AG08395 (cell line): ENCODE results near the gene RPL13.
"Not testable (repeated sequence)": the region's sequence is repeated elsewhere in the genome, so short reads cannot be mapped to it uniquely, and the experiment has no call there.

ENCODE experiments used
- DNase-seq: peaks from one replicate; pipeline ENCODE4 v3.0.0; 2012; ENCODE audit warnings: mixed read lengths, low spot score

Gene RPL13

GRCh38 chr16:89563639-89564392, 3.3 kb downstream of the RPL13 start:
- no peak for DNase-seq

GRCh38 chr16:89564476-89565255, 4.2 kb downstream of the RPL13 start:
- no peak for DNase-seq

GRCh38 chr16:89565256-89565505, 4.7 kb downstream of the RPL13 start:
- no peak for DNase-seq

GRCh38 chr16:89565506-89566372, 5.3 kb downstream of the RPL13 start:
- peak; percentile 46 for DNase-seq

GRCh38 chr16:89567656-89568594, 7.4 kb downstream of the RPL13 start:
- no peak for DNase-seq

- no peak for DNase-seq
Measured at GRCh38 chr16:89569506-89570341, 9.2 kb downstream of the RPL13 start.

GRCh38 chr16:89570342-89570923, 10.0 kb downstream of the RPL13 start:
- no peak for DNase-seq

GRCh38 chr16:89570983-89571598, 10.6 kb downstream of the RPL13 start:
- not testable (repeated sequence) for DNase-seq

- no peak for DNase-seq
Measured at GRCh38 chr16:89571636-89572035, 11.2 kb downstream of the RPL13 start.

- DNase-seq, result no peak
Measured at GRCh38 chr16:89572073-89572484, 11.6 kb downstream of the RPL13 start.

- no peak for DNase-seq
Measured at GRCh38 chr16:89572485-89573205, 12.2 kb downstream of the RPL13 start.

GRCh38 chr16:89573826-89574680, 13.6 kb downstream of the RPL13 start:
- DNase-seq, result no peak

GRCh38 chr16:89574681-89575246, 14.3 kb downstream of the RPL13 start:
- peak; percentile 93 for DNase-seq

- no peak for DNase-seq
Measured at GRCh38 chr16:89575247-89576152, 15.0 kb downstream of the RPL13 start, which contains the start of gene CPNE7. TSS of gene CPNE7 (plus strand) at chr16:89575758. CDS start at chr16:89575898, 140 bp downstream.

GRCh38 chr16:89576153-89577054, 15.9 kb downstream of the RPL13 start:
- no peak for DNase-seq
